IMR-90 (cell line): ENCODE data around the gene TIAM1. TPM values are rescaled to one million over a fixed set of nuclear protein-coding genes. Genes with fewer than 3 reads are reported as not detected.
A peak's percentile ranks its signal among the peaks of the same experiment; 100 is the strongest.

Experiments used
- ATAC-seq: fragments of 200-7000 bp; cut with Tn5 transposase; 2 replicates; pipeline ENCODE4 v1.9.1; 2020; ENCODE audit warnings: low read depth, mild to moderate bottlenecking, moderate library complexity
- BruUV-seq: library from RNA; stranded (reverse); fragments of 400-500 nt; replicated peaks from 2 replicates; lab custom pipeline; 2021; lab: Mats Ljungman, UMichigan
- CTCF ChIA-PET: fragments of 300-600 bp; formaldehyde crosslinking; extraction: SDS; loops from one replicate; lab custom pipeline; 2021; ENCODE audit warnings: antibody characterized with exemption; lab: Yijun Ruan, JAX
- POLR2A ChIA-PET: fragments of 300-600 bp; sonication (Branson Sonifier 250); formaldehyde crosslinking; loops from one replicate; lab custom pipeline; 2022; ENCODE audit warnings: antibody characterized with exemption; ENCODE audit not compliant: unreplicated experiment; lab: Charles Lee
- DNase-seq: peaks from one replicate; pipeline ENCODE4 v3.0.0; 2013
- H2AFZ ChIP-seq: replicated peaks from 2 replicates; pipeline ENCODE3; 2013; ENCODE audit warnings: low read length, mild to moderate bottlenecking; ENCODE audit not compliant: poor library complexity
- H2AK5ac ChIP-seq: 2 replicates; pipeline ENCODE4 v1.6.1; 2013; ENCODE audit warnings: low read depth, low read length, inconsistent platforms
- H2AK9ac ChIP-seq: replicated peaks from 2 replicates; pipeline ENCODE3; 2013; ENCODE audit warnings: mild to moderate bottlenecking, low read depth, low read length, moderate library complexity; ENCODE audit not compliant: poor library complexity
- H2BK120ac ChIP-seq: 2 replicates; pipeline ENCODE4 v1.6.1; 2013; ENCODE audit warnings: low read depth, low read length, inconsistent platforms
- H2BK15ac ChIP-seq: 3 replicates; pipeline ENCODE4 v1.6.1; 2013; ENCODE audit warnings: low read depth, low read length, inconsistent platforms
- H2BK20ac ChIP-seq: 2 replicates; pipeline ENCODE4 v1.6.1; 2013; ENCODE audit warnings: low read depth, mild to moderate bottlenecking, inconsistent platforms, low read length, moderate library complexity
- H2BK5ac ChIP-seq: 2 replicates; pipeline ENCODE4 v1.6.1; 2013; ENCODE audit warnings: mild to moderate bottlenecking, low read depth, low read length, inconsistent platforms; ENCODE audit not compliant: poor library complexity, severe bottlenecking
- H3K14ac ChIP-seq: replicated peaks from 2 replicates; pipeline ENCODE4 v1.6.1; 2013; ENCODE audit warnings: low read depth, low read length, inconsistent platforms
- H3K18ac ChIP-seq: 2 replicates; pipeline ENCODE4 v1.6.1; 2013; ENCODE audit warnings: low read depth, low read length, control low read depth
- H3K23ac ChIP-seq: 2 replicates; pipeline ENCODE4 v1.6.1; 2013; ENCODE audit warnings: low read depth, low read length, inconsistent platforms
- H3K27ac ChIP-seq: 2 replicates; pipeline ENCODE4 v1.5.1; 2013; ENCODE audit warnings: mild to moderate bottlenecking, control low read depth, low read length; ENCODE audit not compliant: insufficient read depth
- H3K27me3 ChIP-seq: 2 replicates; pipeline ENCODE4 v1.6.1; 2013; ENCODE audit warnings: low read length; ENCODE audit not compliant: control insufficient read depth, insufficient read depth
- H3K36me3 ChIP-seq: 2 replicates; pipeline ENCODE4 v1.6.1; 2013; ENCODE audit warnings: low read length, mixed read lengths; ENCODE audit not compliant: control insufficient read depth, insufficient read depth
- H3K4ac ChIP-seq: 2 replicates; pipeline ENCODE4 v1.6.1; 2013; ENCODE audit warnings: low read depth, low read length, inconsistent platforms
- H3K4me1 ChIP-seq: 2 replicates; pipeline ENCODE4 v1.6.1; 2013; ENCODE audit warnings: low read length, mixed read lengths; ENCODE audit not compliant: control insufficient read depth, insufficient read depth
- H3K4me2 ChIP-seq: 2 replicates; pipeline ENCODE4 v1.6.1; 2013; ENCODE audit warnings: low read depth, mild to moderate bottlenecking, control low read depth, low read length, moderate library complexity
- H3K4me3 ChIP-seq: 2 replicates; pipeline ENCODE4 v1.5.1; 2013; ENCODE audit warnings: low read depth, mild to moderate bottlenecking, control low read depth, low read length, moderate library complexity; ENCODE audit not compliant: insufficient read depth
- H3K56ac ChIP-seq: 2 replicates; pipeline ENCODE4 v1.6.1; 2013; ENCODE audit warnings: low read length, inconsistent platforms; ENCODE audit not compliant: insufficient read depth; ENCODE audit errors: extremely low read depth
- H3K79me1 ChIP-seq, 2 experiments: 2 replicates each; pipeline ENCODE4 v1.6.1; 2013; ENCODE audit warnings: low read length in 2 of 2, inconsistent platforms in 1 of 2, low read depth in 1 of 2
- H3K9ac ChIP-seq: 2 replicates; pipeline ENCODE4 v1.6.1; 2013; ENCODE audit warnings: low read depth, low read length, control low read depth
- H3K9me1 ChIP-seq: 2 replicates; pipeline ENCODE4 v1.6.1; 2013; ENCODE audit warnings: low read length, inconsistent platforms; ENCODE audit not compliant: insufficient read depth
- H3K9me3 ChIP-seq: 2 replicates; pipeline ENCODE4 v1.6.1; 2013; ENCODE audit warnings: low read length; ENCODE audit not compliant: control insufficient read depth, insufficient read depth
- H4K20me1 ChIP-seq: 2 replicates; pipeline ENCODE4 v1.6.1; 2013; ENCODE audit warnings: low read length, inconsistent platforms; ENCODE audit not compliant: insufficient read depth
- H4K5ac ChIP-seq: 2 replicates; pipeline ENCODE4 v1.6.1; 2013; ENCODE audit warnings: mild to moderate bottlenecking, low read depth, low read length, control low read depth
- H4K8ac ChIP-seq, 2 experiments: 2 replicates each; pipeline ENCODE4 v1.6.1; 2013; ENCODE audit warnings: low read depth in 2 of 2, low read length in 2 of 2, control low read depth in 1 of 2, inconsistent platforms in 1 of 2
- H4K91ac ChIP-seq: 2 replicates; pipeline ENCODE4 v1.6.1; 2013; ENCODE audit warnings: low read depth, low read length, inconsistent platforms; ENCODE audit not compliant: insufficient read depth
- BHLHE40 ChIP-seq: fragments of 150-350 bp; IDR thresholded peaks from 2 replicates; pipeline ENCODE4 v1.6.1; 2016; ENCODE audit warnings: mild to moderate bottlenecking, low read depth, low read length
- CEBPB ChIP-seq: IDR thresholded peaks from 2 replicates; pipeline ENCODE4 v1.6.1; 2012; ENCODE audit warnings: low read depth, low read length, improper control_type of control experiment
- CHD1 ChIP-seq: IDR thresholded peaks from 2 replicates; pipeline ENCODE4 v1.6.1; 2012; ENCODE audit warnings: low read depth, low read length, improper control_type of control experiment
- MAFK ChIP-seq: IDR thresholded peaks from 2 replicates; pipeline ENCODE4 v1.6.1; 2012; ENCODE audit warnings: low read depth, low read length, improper control_type of control experiment
- MXI1 ChIP-seq: IDR thresholded peaks from 2 replicates; pipeline ENCODE4 v1.6.1; 2012; ENCODE audit warnings: low read depth, mild to moderate bottlenecking, low read length, moderate library complexity, borderline replicate concordance
- NFE2L2 ChIP-seq: fragments of 150-350 bp; IDR thresholded peaks from 2 replicates; pipeline ENCODE4 v1.6.1; 2016; ENCODE audit warnings: low read depth, mild to moderate bottlenecking, low read length
- RAD21 ChIP-seq: IDR thresholded peaks from 2 replicates; pipeline ENCODE4 v1.6.1; 2012; ENCODE audit warnings: low read length, improper control_type of control experiment
- SMC3 ChIP-seq: fragments of 150-350 bp; IDR thresholded peaks from 2 replicates; pipeline ENCODE4 v1.6.1; 2016; ENCODE audit warnings: low read depth, mild to moderate bottlenecking, antibody characterized with exemption, low read length, moderate library complexity
- USF2 ChIP-seq: fragments of 150-350 bp; IDR thresholded peaks from 2 replicates; pipeline ENCODE4 v1.6.1; 2017; ENCODE audit warnings: mild to moderate bottlenecking, antibody characterized with exemption, low read length, low read depth
- WGBS, 2 experiments: methylation state at CpG; one replicate each; pipeline versions ENCODE4 v1.1.5 to v1.1.7; 2013; ENCODE audit warnings: missing lambda C conversion rate in 2 of 2; ENCODE audit not compliant: insufficient read length in 1 of 2; ENCODE audit errors: extremely low coverage in 2 of 2; 5-methylcytosine and 5-hydroxymethylcytosine counted together
- dilution Hi-C: fragments of 300-500 bp; cut with HindIII; formaldehyde crosslinking; loops from one replicate; pipeline ENCODE4 v1.14.3; 2018; ENCODE audit warnings: low sequenced_read_pairs; ENCODE audit not compliant: unreplicated experiment
- in situ Hi-C: fragments of 300-500 bp; cut with MboI; formaldehyde crosslinking; loops from 3 replicates; pipeline ENCODE4 v1.14.3; 2019; ENCODE audit warnings: low sequenced_read_pairs, inconsistent platforms, mixed read lengths
- intact Hi-C: fragments of 100-400 bp; cut with micrococcal nuclease; formaldehyde crosslinking; loops from 2 replicates; pipeline ENCODE4 v1.10.0; 2022
- polyA plus RNA-seq, 3 experiments: library from polyadenylated mRNA; depleted of rRNA; stranded (reverse); fragments of >200 nt; gene quantifications; 2 replicates each; pipeline ENCODE4 v1.2.3, GENCODE V29; 2012; ENCODE audit warnings: low replicate concordance in 1 of 3
- total RNA-seq: library from RNA; depleted of rRNA; stranded (reverse); fragments of >200 nt; gene quantifications from 2 replicates; pipeline ENCODE4 v1.2.3, GENCODE V29; 2012
- TF ChIP-seq, protein P1 (sequence below): conservative IDR thresholded peaks from 2 replicates; pipeline ENCODE4 v1.5.1; 2012; ENCODE audit warnings: mild to moderate bottlenecking, low read depth, low read length, improper control_type of control experiment

Gene TIAM1
- total and polyA plus RNA-seq, 2 of the 4 experiments (the other 2 are of a cell fraction): 2.9 to 9.3 TPM

GRCh38 chr21:31193761-31194160, 150.3 kb downstream of the TIAM1 start:
- Histone ChIP-seq H3K9me3 (no peaks in the 10 kb centered on the region), H4K91ac (no peak overlapping the region), H4K20me1 (no peaks in the 10 kb centered on the region), H2BK5ac (no peak overlapping the region), H4K8ac (no peak overlapping the region), H3K18ac (no peak overlapping the region), H3K4me3 (no peak overlapping the region), H3K23ac (no peak overlapping the region), H3K4me2 (no peak overlapping the region), H3K9ac (no peak overlapping the region), H3K27me3 (no peaks in the 10 kb centered on the region), H2BK15ac (no peak overlapping the region), H3K79me1 (no peaks in the 10 kb centered on the region), H3K4me1 (peaks cover 2% of the 10 kb centered on the region; the same call in 1 of the 2 replicates), H4K5ac (no peak overlapping the region), H2AFZ (peak overlapping the region; percentile 23), H3K56ac (no peak overlapping the region), H2BK20ac (no peak overlapping the region), H3K9me1 (no peaks in the 10 kb centered on the region), H3K27ac (no peak overlapping the region), H2AK5ac (no peak overlapping the region), H3K4ac (no peak overlapping the region), H3K14ac (no peak overlapping the region), H3K36me3 (no peaks in the 10 kb centered on the region), H2BK120ac (no peak overlapping the region), H2AK9ac (no peak overlapping the region)
- CTCF ChIA-PET: interaction anchor here (1.9 kb wide), 1 partner anchor 387 kb away, joined by 8 read pairs; no protein-coding TSS in a partner anchor
- ATAC-seq: no peak
- WGBS, 2 experiments: 100% methylated on average over 2 of the region's 12 CpGs; no CpG with 5 or more reads in 1 of the 2 experiments
- intact Hi-C loops (no loop called here), in situ Hi-C loops (no loop called here), dilution Hi-C loops (no loop called here)
- POLR2A ChIA-PET: no interaction called here
- BruUV-seq: no TSS peak
- no peak for DNase-seq
- TF ChIP-seq SMC3 (no peak), RAD21 (no peak), NFE2L2 (no peak), MAFK (no peak), MXI1 (no peak), CHD1 (no peak), USF2 (no peak), BHLHE40 (no peak), CEBPB (no peak)
- TF ChIP-seq, protein P1, sequence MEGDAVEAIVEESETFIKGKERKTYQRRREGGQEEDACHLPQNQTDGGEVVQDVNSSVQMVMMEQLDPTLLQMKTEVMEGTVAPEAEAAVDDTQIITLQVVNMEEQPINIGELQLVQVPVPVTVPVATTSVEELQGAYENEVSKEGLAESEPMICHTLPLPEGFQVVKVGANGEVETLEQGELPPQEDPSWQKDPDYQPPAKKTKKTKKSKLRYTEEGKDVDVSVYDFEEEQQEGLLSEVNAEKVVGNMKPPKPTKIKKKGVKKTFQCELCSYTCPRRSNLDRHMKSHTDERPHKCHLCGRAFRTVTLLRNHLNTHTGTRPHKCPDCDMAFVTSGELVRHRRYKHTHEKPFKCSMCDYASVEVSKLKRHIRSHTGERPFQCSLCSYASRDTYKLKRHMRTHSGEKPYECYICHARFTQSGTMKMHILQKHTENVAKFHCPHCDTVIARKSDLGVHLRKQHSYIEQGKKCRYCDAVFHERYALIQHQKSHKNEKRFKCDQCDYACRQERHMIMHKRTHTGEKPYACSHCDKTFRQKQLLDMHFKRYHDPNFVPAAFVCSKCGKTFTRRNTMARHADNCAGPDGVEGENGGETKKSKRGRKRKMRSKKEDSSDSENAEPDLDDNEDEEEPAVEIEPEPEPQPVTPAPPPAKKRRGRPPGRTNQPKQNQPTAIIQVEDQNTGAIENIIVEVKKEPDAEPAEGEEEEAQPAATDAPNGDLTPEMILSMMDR: no peak
